Measurements from ENCODE around the gene WDFY3. TPM values are rescaled to one million over a fixed set of nuclear protein-coding genes. Genes with fewer than 3 reads are reported as not detected.

Gene WDFY3
- total RNA-seq, 1 experiment from 2014 or later, result 42.7 TPM

DNA sequence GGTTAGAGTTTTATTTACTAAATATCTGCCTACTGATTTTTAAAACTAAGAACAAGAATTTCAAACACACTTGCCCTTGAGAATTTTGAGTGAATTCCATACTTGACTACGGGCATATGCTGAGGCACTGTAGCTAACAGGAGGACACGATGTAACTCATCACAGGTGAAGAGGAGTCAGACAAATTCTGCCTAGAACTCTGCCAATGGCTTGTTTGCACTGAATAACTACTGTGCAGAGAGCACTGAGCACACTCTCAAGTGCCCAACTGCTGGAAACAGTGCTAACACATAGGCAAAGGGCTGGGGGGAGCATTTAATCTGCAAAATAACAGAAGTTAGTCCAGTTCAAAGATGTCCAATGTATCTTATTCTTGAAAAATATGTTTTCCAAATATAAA is 104.4 kb downstream of the WDFY3 start:
- no peak for TF ChIP-seq CTCF (IDR thresholded peaks at IDR 0.05; ENCODE audit: insufficient read depth in 1 of 2, low read depth in 1 of 2, low read length in 1 of 2, severe bottlenecking in 1 of 2, unreplicated experiment in 1 of 2)
- Mint-ChIP-seq H3K27ac (ENCODE audit: unreplicated experiment) (no peak overlapping the region), H3K27me3 (ENCODE audit: insufficient read depth, unreplicated experiment) (no peaks in the 10 kb centered on the region), H3K9me3 (ENCODE audit: unreplicated experiment) (no peaks in the 10 kb centered on the region), H3K4me1 (ENCODE audit: low read depth, unreplicated experiment) (peaks cover 12% of the 10 kb centered on the region), H3K36me3 (ENCODE audit: insufficient read depth, unreplicated experiment) (peaks cover 11% of the 10 kb centered on the region), H3K4me3 (ENCODE audit: unreplicated experiment) (no peak overlapping the region)
- BruUV-seq (replicated peaks), result no TSS peak
- no peaks in the 10 kb centered on the region for H3K27me3 ChIP-seq (replicated peaks; ENCODE audit: control insufficient read depth, insufficient read depth, low read length)
- H3K36me3 ChIP-seq (ENCODE audit: control insufficient read depth, insufficient read depth, low read length), result no peaks in the 10 kb centered on the region
- no peak for DNase-seq
- ChIA-PET CTCF (no interaction called here), POLR2A (no interaction called here)
- no peaks in the 10 kb centered on the region for H3K9me3 ChIP-seq
- H3K4me1 ChIP-seq, result no peaks in the 10 kb centered on the region
- intact Hi-C loops (cut with micrococcal nuclease; ENCODE audit: unreplicated experiment), result no loop called here
- H3K4me3 ChIP-seq (ENCODE audit: low read depth, low read length), result no peak overlapping the region

- Mint-ChIP-seq H3K27me3 (ENCODE audit: insufficient read depth, unreplicated experiment) (no peaks in the 10 kb centered on the region), H3K4me3 (ENCODE audit: unreplicated experiment) (no peak overlapping the region), H3K27ac (ENCODE audit: unreplicated experiment) (no peak overlapping the region), H3K4me1 (ENCODE audit: low read depth, unreplicated experiment) (peaks cover 13% of the 10 kb centered on the region), H3K9me3 (ENCODE audit: unreplicated experiment) (no peaks in the 10 kb centered on the region), H3K36me3 (ENCODE audit: insufficient read depth, unreplicated experiment) (peaks cover 6% of the 10 kb centered on the region)
- Histone ChIP-seq H3K4me1 (no peaks in the 10 kb centered on the region), H3K36me3 (ENCODE audit: control insufficient read depth, insufficient read depth, low read length) (no peaks in the 10 kb centered on the region), H3K9me3 (no peaks in the 10 kb centered on the region), H3K27me3 (replicated peaks; ENCODE audit: control insufficient read depth, insufficient read depth, low read length) (no peaks in the 10 kb centered on the region), H3K4me3 (ENCODE audit: low read depth, low read length) (no peak overlapping the region)
- intact Hi-C loops (cut with micrococcal nuclease; ENCODE audit: unreplicated experiment), result no loop called here
- CTCF ChIA-PET, result no interaction called here
- TF ChIP-seq CTCF (IDR thresholded peaks at IDR 0.05; ENCODE audit: insufficient read depth in 1 of 2, low read depth in 1 of 2, low read length in 1 of 2, severe bottlenecking in 1 of 2, unreplicated experiment in 1 of 2), result no peak
- no peak for DNase-seq
- POLR2A ChIA-PET, result no interaction called here
- no TSS peak for BruUV-seq (replicated peaks)
Observed at GRCh38 chr4:84857296-84857695, 109.2 kb downstream of the WDFY3 start.

GRCh38 chr4:84856468-84857049 is 109.9 kb downstream of the WDFY3 start:
- no peak for TF ChIP-seq CTCF (IDR thresholded peaks at IDR 0.05; ENCODE audit: insufficient read depth in 1 of 2, low read depth in 1 of 2, low read length in 1 of 2, severe bottlenecking in 1 of 2, unreplicated experiment in 1 of 2)
- Histone ChIP-seq H3K9me3 (no peaks in the 10 kb centered on the region), H3K36me3 (ENCODE audit: control insufficient read depth, insufficient read depth, low read length) (no peaks in the 10 kb centered on the region), H3K4me1 (no peaks in the 10 kb centered on the region), H3K27me3 (replicated peaks; ENCODE audit: control insufficient read depth, insufficient read depth, low read length) (no peaks in the 10 kb centered on the region), H3K4me3 (ENCODE audit: low read depth, low read length) (no peak overlapping the region)
- Mint-ChIP-seq H3K36me3 (ENCODE audit: insufficient read depth, unreplicated experiment) (peaks cover 6% of the 10 kb centered on the region), H3K27ac (ENCODE audit: unreplicated experiment) (no peak overlapping the region), H3K27me3 (ENCODE audit: insufficient read depth, unreplicated experiment) (no peaks in the 10 kb centered on the region), H3K4me1 (ENCODE audit: low read depth, unreplicated experiment) (peaks cover 13% of the 10 kb centered on the region), H3K4me3 (ENCODE audit: unreplicated experiment) (no peak overlapping the region), H3K9me3 (ENCODE audit: unreplicated experiment) (no peaks in the 10 kb centered on the region)
- ChIA-PET CTCF (interaction anchor here (0.6 kb wide), 1 partner anchor 106 kb away, joined by 3 read pairs; no protein-coding TSS in a partner anchor), POLR2A (no interaction called here)
- no peak for DNase-seq
- intact Hi-C loops (cut with micrococcal nuclease; ENCODE audit: unreplicated experiment), result no loop called here
- no TSS peak for BruUV-seq (replicated peaks)
